ENCODE measurements around the gene EEF2KMT.
A peak's percentile ranks its signal among the peaks of the same experiment; 100 is the strongest.
"Not testable (repeated sequence)": the region's sequence is repeated elsewhere in the genome, so short reads cannot be mapped to it uniquely, and the experiment has no call there.

Gene EEF2KMT, protein sequence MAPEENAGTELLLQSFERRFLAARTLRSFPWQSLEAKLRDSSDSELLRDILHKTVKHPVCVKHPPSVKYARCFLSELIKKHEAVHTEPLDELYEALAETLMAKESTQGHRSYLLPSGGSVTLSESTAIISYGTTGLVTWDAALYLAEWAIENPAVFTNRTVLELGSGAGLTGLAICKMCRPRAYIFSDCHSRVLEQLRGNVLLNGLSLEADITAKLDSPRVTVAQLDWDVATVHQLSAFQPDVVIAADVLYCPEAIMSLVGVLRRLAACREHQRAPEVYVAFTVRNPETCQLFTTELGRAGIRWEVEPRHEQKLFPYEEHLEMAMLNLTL

GRCh38 chr16:5097470-5098220 is at the start of gene EEF2KMT:
Gene EEF2KMT (minus strand): TSS chr16:5097795. CDS start chr16:5097739, 56 bp downstream.
- peak; percentile 75 to 78 for DNase-seq (ENCODE audit: low read depth in 2 of 2)

DNA sequence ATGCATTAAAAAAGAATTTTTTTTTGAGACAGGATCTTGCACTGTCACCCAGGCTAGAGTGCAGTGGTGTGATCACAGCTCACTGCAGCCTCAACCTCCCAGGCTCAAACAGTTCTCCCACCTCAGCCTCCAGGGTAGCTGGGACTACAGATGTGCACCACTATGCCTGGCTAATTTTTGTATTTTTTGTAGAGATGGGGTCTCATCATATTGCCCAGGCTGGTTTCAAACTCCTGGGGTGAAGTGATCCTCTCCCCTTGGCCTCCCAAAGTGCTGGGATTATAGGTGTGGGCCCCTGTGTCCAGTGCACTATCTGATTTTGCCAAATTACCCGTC is 47.0 kb upstream of the EEF2KMT start:
- not testable (repeated sequence) for DNase-seq (ENCODE audit: low read depth in 2 of 2)

GRCh38 chr16:5143761-5144620 is 46.4 kb upstream of the EEF2KMT start:
- DNase-seq (ENCODE audit: low read depth in 2 of 2) = no peak

DNA sequence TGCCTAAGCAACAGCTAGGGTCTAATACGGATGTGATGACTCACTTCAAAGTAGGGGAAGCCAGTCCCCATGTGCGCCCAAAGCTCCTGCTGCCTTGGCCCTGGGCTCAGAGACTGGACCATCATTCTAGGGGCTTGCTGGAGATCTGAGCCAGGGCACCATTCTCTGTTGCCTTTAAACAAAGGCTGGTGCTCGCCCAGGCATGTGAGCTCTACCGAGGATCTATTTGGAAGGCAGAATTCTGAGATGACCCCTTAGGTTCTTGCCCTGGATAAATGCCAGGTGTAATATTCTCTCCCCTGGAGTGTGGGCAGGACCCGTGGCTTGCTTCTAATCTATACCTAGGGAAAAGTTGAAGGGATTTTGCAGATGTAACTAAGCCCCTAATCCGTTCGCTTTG is 42.6 kb upstream of the EEF2KMT start:
- not testable (repeated sequence) for DNase-seq (ENCODE audit: low read depth in 2 of 2)

GRCh38 chr16:5134739-5135452 is 37.3 kb upstream of the EEF2KMT start:
- DNase-seq (ENCODE audit: low read depth in 2 of 2) = not testable (repeated sequence)

- DNase-seq (ENCODE audit: low read depth in 2 of 2) = not testable (repeated sequence)
These were observed 35.5 kb upstream of the EEF2KMT start for GRCh38 chr16:5132915-5133600.

- not testable (repeated sequence) for DNase-seq (ENCODE audit: low read depth in 2 of 2)
These were observed 33.9 kb upstream of the EEF2KMT start for GRCh38 chr16:5131467-5132004.

- peak in 1 of 2 donors; percentile 4 for DNase-seq (ENCODE audit: low read depth in 2 of 2)
These were observed 19.9 kb upstream of the EEF2KMT start for GRCh38 chr16:5117300-5118087.

DNA sequence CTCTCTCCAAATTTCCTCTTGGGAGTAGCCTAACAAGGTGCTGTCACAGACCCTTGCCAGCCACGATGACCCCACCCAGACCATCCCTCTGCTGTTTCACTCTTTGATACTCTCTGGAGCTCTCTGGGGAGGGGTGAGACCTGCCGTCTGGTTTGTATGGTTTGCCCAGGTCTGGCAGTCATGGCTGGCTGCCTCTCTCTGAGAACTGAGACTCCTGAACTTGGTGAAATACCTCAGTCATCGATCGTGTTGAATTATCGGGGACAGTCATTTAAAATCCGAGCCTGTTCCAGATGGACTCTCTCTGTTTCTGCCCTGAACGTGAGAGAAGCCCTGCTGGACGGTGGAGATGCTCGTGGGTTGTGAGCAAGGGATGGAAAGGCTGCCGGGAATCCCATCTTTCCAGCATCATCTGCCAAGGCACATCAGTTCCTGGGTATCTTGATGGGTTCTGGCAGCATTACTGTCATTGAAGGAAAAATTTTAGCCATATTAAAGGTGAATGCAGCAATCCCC is 19.2 kb upstream of the EEF2KMT start:
- not testable (repeated sequence) for DNase-seq (ENCODE audit: low read depth in 2 of 2)

DNA sequence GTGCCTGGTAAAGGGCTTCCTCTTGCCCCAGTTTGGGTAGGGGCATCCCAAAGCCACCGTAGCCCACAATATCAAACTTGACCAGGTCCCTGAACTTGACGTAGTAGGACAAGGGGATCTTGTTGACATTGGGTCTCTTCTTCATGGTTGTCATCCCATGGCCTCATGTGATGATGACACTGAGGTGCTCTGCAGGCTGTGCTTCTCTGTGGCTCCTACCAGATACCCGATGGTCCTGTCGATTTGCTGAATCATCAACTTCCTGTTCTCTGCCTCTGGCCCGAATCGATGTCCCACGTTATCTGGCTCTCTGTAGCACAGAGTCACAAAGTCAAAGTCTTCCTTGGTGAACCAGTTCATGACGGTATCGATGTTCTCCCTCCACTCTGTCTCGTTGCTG is 13.3 kb upstream of the EEF2KMT start:
- DNase-seq (ENCODE audit: low read depth in 2 of 2) = not testable (repeated sequence)

DNA sequence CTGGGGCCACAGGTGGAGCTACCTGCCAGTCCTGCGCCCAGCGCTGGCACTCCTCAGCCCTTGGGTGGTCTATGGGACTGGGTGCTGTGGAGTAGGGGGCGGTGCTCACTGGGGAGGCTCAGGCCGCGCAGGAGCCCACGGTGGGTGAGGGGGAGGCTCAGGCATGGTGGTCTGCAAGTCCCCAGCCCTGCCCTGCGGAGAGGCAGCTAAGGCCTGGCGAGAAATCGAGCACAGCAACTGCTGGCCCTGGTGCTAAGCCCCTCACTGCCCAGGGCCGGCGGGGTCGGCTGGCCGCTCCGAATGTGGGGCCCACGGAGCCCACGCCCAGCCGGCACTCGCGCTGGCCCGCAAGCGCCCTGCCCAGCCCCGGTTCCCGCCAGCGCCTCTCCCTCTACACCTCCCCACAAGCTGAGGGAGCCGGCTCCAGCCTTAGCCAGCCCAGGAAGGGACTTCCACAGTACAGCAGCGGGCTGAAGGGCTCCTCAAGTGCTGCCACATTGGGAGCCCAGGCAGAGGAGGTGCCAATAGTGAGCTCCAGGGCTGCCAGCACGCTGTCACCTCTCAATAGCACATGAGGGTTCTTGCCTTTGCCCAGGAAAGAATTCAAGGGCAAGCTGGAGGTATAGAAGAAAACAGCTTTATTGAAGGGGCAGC is 11.0 kb upstream of the EEF2KMT start:
- DNase-seq (ENCODE audit: low read depth in 2 of 2) = no peak

GRCh38 chr16:5105039-5105438 is 7.4 kb upstream of the EEF2KMT start:
- not testable (repeated sequence) for DNase-seq (ENCODE audit: low read depth in 2 of 2)

DNA sequence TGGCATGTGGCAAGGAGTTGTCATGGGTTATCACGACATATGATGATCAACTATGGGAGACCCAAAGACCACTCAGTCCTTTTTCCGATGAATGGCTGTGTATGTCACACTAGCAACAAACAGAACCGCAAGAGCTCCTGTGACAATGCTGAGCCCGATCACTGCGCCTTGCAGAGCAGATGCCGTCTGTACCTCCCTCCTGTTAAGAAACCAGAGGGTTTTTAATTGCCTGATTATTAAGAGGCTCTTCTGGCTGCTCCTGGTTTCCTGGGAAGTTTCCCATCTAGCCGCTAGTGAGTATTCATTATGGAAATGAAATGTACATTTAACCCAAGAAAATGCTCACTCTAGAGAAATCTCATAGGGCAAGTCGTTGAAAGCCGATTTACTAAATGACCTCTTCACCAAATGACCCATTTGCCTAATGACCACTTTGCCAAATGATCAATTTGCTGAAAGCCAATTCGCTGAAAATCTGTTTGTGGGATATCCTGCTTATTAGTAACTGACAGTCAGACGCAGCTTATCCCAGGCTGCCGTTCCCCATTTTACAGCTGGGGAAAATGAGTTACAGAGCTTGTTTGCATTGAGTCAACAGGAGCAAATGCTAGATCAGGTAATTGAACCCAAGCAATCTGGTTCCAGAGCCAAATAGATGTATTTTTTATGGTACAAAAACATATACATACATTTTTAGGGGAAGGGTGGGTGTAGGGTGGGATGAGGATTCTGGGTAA is 5.9 kb upstream of the EEF2KMT start:
- DNase-seq (ENCODE audit: low read depth in 2 of 2) = not testable (repeated sequence)

- not testable (repeated sequence) for DNase-seq (ENCODE audit: low read depth in 2 of 2)
These were observed 1.6 kb upstream of the EEF2KMT start for GRCh38 chr16:5099174-5099573.

DNA sequence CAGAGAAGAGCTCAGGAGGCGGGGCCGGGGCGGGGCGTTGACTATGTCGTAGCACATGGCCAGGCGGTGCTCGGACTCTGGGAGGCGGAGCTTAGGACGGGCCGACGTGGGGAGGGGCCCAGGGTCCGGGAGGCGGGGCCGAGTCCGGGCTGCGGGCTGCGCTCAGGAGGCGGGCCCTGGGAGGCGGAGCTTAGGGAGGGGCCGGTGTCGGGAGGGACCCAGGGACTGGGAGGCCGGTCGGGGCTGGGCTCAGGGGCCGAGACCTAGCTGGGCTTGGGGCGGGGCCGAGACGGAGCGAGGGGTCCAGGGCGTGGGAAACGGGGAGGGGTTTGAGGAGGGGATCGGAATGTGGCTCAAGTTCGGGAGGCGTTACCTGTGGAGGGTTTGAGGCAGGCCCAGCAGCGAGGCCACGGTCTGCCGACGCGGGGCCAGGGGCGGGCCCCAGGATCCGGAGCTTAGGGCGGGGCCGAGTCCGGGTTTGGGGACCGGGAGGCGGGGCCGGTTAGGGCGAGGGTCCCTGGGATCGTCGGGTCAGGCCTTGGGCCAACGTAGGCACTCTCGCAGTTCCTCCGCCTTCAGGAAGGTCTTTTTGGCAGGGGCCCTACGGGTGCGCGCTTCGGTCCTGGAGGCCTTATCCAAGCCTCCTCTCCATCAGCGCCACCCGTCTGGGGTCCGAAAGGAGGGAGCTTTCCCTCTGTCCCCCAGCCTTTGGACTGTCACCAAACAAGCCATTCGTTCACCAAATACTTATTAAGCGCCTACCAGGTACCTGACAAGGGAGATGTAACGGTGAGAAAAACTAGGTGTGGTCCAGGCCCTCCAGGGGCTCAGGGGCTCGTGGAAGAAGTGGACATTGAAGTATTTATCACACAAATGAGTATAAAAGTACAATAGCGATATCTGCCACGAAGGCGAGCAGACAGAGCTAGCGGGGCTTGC is 895 bp upstream of the EEF2KMT start:
- DNase-seq (ENCODE audit: low read depth in 2 of 2) = peak; percentile 92

DNA sequence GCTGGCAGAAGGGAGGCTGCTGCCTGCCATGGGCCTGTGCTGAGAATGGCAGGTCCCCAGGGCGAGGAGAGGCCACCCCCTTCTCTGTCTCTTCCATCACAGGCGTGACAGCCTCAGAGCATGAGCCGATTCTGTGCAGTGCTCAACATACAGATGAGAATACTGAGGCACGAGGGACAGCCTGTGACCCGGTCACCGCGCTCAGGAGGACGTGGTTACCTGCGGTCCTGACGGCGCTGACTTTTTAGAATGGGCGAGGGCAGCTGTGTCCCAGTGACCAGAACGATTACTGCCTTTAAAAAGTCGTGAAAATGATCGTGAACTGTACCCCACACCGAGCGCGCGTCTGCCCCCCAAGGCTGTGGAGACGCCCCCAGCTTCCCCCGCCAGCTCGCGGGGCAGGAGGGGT is 530 bp downstream of the EEF2KMT start:
- DNase-seq (ENCODE audit: low read depth in 2 of 2) = not testable (repeated sequence)

DNA sequence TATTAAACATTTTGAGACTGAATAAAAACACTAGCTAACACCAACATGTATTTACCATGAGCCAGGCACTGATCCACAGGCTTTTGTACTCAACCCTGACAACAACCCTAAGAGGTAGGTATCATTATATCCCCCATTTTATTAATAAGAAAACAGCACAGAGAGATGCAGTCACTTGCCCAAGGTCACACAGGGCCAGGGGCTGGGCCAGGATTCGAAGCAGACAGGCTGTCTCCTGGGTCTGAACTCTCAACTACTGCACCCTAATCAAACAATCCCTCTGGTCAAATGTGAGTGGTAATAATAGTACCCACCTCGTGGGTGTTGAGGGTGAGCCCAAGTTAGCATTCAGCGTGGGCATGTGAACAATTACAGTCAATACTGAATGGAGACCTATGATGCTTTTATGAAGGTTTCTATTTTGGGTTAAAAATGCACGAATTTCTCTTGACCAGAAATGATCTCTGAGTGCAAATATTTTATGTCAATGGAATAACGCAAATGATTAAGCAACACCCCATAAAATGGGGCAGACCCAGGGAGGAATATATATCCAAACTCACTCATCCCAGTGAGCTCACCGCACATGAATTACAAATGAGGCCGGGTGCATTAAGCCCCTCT is 1.0 kb downstream of the EEF2KMT start:
- DNase-seq (ENCODE audit: low read depth in 2 of 2) = not testable (repeated sequence)

Data from stimulated activated CD8-positive, alpha-beta memory T cell treated with anti-CD3 and anti-CD28 coated beads, Interleukin-7, amount 100 ng/mL, for 1 hour (primary cell).